PC-9 (cell line): ENCODE measurements around the gene CDIP1. TPM values are rescaled to one million over a fixed set of nuclear protein-coding genes. Genes with fewer than 3 reads are reported as not detected.
"Not testable (repeated sequence)": the region's sequence is repeated elsewhere in the genome, so short reads cannot be mapped to it uniquely, and the experiment has no call there.

Experiments used
- BruUV-seq: library from RNA; stranded (reverse); fragments of 400-500 nt; replicated peaks from 2 replicates; lab custom pipeline; 2021; lab: Mats Ljungman, UMichigan
- CTCF ChIA-PET: fragments of 300-600 bp; sonication (Branson Sonifier 250); formaldehyde crosslinking; loops from one replicate; lab custom pipeline; 2022; ENCODE audit warnings: antibody characterized with exemption; lab: Charles Lee
- POLR2A ChIA-PET: fragments of 300-600 bp; sonication (Branson Sonifier 250); formaldehyde crosslinking; loops from one replicate; lab custom pipeline; 2022; ENCODE audit warnings: antibody characterized with exemption; ENCODE audit not compliant: unreplicated experiment; lab: Charles Lee
- DNase-seq, 2 experiments: peaks; one replicate each; pipeline versions ENCODE4 v3.0.0 to v3.0.0-alpha.2; 2015 to 2022; ENCODE audit warnings: mixed read lengths in 1 of 2
- H2AFZ ChIP-seq: fragments of 200-600 bp; sonication (generic); 2 replicates; pipeline ENCODE4 v1.8.1; 2017; ENCODE audit warnings: antibody characterized with exemption
- H3F3A ChIP-seq: fragments of 200-600 bp; sonication (generic); 2 replicates; pipeline ENCODE4 v1.8.1; 2017; ENCODE audit warnings: antibody characterized with exemption, mild to moderate bottlenecking, low read depth; ENCODE audit not compliant: insufficient read depth
- H3K27ac ChIP-seq: fragments of 200-600 bp; sonication (generic); 2 replicates; pipeline ENCODE4 v1.6.1; 2016; ENCODE audit warnings: mixed run types
- H3K27me3 ChIP-seq: fragments of 200-600 bp; sonication (generic); 2 replicates; pipeline ENCODE4 v1.6.1; 2016; ENCODE audit warnings: low read depth, mixed run types; ENCODE audit not compliant: insufficient read depth
- H3K36me3 ChIP-seq: fragments of 200-600 bp; sonication (generic); 2 replicates; pipeline ENCODE4 v1.6.1; 2016; ENCODE audit warnings: low read depth, mixed run types
- H3K4me1 ChIP-seq: fragments of 200-600 bp; sonication (generic); replicated peaks from 2 replicates; pipeline ENCODE4 v1.6.1; 2016; ENCODE audit warnings: mixed run types; ENCODE audit not compliant: insufficient read depth
- H3K4me2 ChIP-seq: fragments of 200-600 bp; sonication (generic); 2 replicates; pipeline ENCODE4 v1.6.1; 2017; ENCODE audit warnings: mixed run types
- H3K4me3 ChIP-seq: fragments of 200-600 bp; sonication (generic); 2 replicates; pipeline ENCODE4 v1.6.1; 2016; ENCODE audit warnings: mixed run types
- H3K79me2 ChIP-seq: fragments of 200-600 bp; sonication (generic); 2 replicates; pipeline ENCODE4 v1.6.1; 2017; ENCODE audit warnings: low read depth, mixed run types
- H3K9me2 ChIP-seq: fragments of 200-600 bp; sonication (generic); 2 replicates; pipeline ENCODE4 v1.8.1; 2017; ENCODE audit warnings: mild to moderate bottlenecking; ENCODE audit not compliant: insufficient read depth
- H3K9me3 ChIP-seq: fragments of 200-600 bp; sonication (generic); 2 replicates; pipeline ENCODE4 v1.8.1; 2016; ENCODE audit warnings: low read depth; ENCODE audit not compliant: insufficient read depth
- H4K20me1 ChIP-seq: fragments of 200-600 bp; sonication (generic); 2 replicates; pipeline ENCODE4 v1.8.1; 2017; ENCODE audit not compliant: insufficient read depth
- EZH2 ChIP-seq: fragments of 200-600 bp; sonication (generic); IDR thresholded peaks from 2 replicates; pipeline ENCODE4 v1.8.0; 2017; ENCODE audit warnings: antibody characterized with exemption, low read depth
- intact Hi-C: fragments of 100-400 bp; cut with micrococcal nuclease; formaldehyde crosslinking; loops from one replicate; pipeline ENCODE4 v1.10.0; 2022; ENCODE audit not compliant: unreplicated experiment
- total RNA-seq: library from RNA; stranded (reverse); gene quantifications from 2 replicates; pipeline ENCODE4 v1.2.3, GENCODE V29; 2021
- TF ChIP-seq, protein P1 (sequence below): fragments of 200-600 bp; sonication (generic); conservative IDR thresholded peaks from 2 replicates; pipeline ENCODE4 v1.6.1; 2017; ENCODE audit warnings: mixed run types, antibody characterized with exemption, mild to moderate bottlenecking, moderate library complexity

CDIP1 gene
- total RNA-seq, 1 experiment from 2014 or later: 10.7 TPM

DNA sequence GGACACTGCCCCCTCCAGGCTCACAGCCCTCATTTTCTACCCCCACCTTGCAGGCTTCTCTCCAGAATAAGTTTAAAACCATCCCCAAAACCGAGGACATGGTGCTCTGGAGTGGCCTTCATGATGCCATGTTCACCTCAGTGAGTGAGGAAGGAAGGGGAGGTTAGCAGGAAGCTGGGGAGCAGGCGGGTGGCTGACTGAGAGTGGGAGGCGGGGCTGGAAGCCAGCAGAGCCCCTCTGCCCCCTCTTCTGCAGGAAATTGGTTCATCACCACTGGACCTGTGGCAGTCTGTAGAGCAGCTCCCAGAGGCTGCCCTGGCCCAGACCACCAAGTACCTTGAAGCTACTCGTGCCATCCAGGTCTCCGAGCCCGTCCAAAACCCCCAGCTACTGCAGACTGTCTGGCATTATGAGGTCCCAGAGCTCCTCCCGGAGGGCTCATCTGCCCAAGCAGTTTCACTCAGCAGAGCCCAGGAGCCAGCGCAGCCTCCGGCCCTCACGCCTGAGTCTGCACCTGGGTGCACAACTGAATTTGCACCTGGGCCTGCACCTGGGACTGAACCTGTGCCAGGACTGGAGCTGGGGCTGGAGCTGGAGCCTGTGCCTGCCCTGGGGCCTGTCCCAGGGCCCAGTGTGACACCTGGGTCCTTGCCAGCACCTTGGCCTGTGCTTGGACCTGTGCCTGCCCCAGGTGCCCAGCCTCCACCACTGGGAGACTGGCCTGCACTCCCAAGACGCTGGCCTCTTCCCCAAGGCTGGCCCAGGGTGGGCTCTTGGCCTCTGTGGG is 36.5 kb upstream of the CDIP1 start:
- intact Hi-C loops: no loop called here
- no peaks in the 10 kb centered on the region for H3K9me2 ChIP-seq
- no peaks in the 10 kb centered on the region for H3K36me3 ChIP-seq
- no peak for DNase-seq
- H3K4me1 ChIP-seq: no peaks in the 10 kb centered on the region
- no peak overlapping the region for H2AFZ ChIP-seq
- no peak overlapping the region for H3K27ac ChIP-seq
- no peaks in the 10 kb centered on the region for H3F3A ChIP-seq
- H3K79me2 ChIP-seq: no peaks in the 10 kb centered on the region
- H3K27me3 ChIP-seq: no peaks in the 10 kb centered on the region
- no peaks in the 10 kb centered on the region for H3K9me3 ChIP-seq
- TF ChIP-seq, protein P1, sequence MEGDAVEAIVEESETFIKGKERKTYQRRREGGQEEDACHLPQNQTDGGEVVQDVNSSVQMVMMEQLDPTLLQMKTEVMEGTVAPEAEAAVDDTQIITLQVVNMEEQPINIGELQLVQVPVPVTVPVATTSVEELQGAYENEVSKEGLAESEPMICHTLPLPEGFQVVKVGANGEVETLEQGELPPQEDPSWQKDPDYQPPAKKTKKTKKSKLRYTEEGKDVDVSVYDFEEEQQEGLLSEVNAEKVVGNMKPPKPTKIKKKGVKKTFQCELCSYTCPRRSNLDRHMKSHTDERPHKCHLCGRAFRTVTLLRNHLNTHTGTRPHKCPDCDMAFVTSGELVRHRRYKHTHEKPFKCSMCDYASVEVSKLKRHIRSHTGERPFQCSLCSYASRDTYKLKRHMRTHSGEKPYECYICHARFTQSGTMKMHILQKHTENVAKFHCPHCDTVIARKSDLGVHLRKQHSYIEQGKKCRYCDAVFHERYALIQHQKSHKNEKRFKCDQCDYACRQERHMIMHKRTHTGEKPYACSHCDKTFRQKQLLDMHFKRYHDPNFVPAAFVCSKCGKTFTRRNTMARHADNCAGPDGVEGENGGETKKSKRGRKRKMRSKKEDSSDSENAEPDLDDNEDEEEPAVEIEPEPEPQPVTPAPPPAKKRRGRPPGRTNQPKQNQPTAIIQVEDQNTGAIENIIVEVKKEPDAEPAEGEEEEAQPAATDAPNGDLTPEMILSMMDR: no peak
- TF ChIP-seq EZH2: no peak
- ChIA-PET CTCF (no interaction called here), POLR2A (no interaction called here)
- no peaks in the 10 kb centered on the region for H4K20me1 ChIP-seq
- no peak overlapping the region for H3K4me2 ChIP-seq
- no peak overlapping the region for H3K4me3 ChIP-seq
- no TSS peak for BruUV-seq

DNA sequence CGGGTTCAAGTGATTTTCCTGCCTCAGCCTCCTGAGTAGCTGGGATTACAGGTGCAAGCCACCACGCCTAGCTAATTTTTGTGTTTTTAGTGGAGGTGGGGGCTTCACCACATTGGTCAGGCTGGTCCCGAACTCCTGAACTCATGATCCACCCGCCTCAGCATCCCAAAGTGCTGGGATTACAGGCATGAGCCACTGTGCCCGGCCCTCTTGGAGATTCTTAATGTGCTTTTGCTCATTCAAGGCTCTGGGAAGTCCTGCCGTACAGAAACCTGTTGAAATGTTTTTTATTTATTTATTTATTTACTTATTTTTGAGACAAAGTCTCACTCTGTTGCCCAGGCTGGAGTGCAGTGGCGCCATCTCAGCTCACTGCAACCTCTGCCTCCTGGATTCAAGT is 35.4 kb upstream of the CDIP1 start:
- H2AFZ ChIP-seq, H3F3A ChIP-seq, H3K4me1 ChIP-seq, H3K27ac ChIP-seq, H3K9me3 ChIP-seq, BruUV-seq, H4K20me1 ChIP-seq, POLR2A ChIA-PET, DNase-seq, H3K36me3 ChIP-seq, H3K27me3 ChIP-seq, H3K4me2 ChIP-seq, H3K9me2 ChIP-seq, H3K79me2 ChIP-seq, CTCF ChIA-PET, H3K4me3 ChIP-seq, intact Hi-C loops: not testable (repeated sequence)

DNA sequence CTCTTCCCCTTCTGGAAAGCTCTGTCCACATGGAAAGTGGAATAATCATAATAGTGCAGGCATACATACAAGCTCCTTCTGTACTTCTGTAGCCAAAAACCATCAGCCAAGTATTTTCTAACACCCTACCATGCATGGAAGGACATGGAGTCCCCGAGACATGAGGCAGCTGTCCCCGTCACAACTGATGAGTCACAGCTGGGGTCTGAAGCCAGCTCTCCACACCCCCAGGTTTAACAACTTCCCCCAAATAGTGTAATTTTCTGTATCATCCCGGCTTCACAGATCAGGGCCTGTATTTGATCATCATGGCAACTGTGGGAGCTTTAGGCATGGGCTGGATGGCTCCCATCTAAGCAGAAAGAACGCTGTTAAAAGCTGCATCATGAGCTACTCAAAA is 34.1 kb upstream of the CDIP1 start:
- Histone ChIP-seq H3K27me3 (no peaks in the 10 kb centered on the region), H4K20me1 (no peaks in the 10 kb centered on the region), H3K4me2 (no peak overlapping the region), H3K4me3 (no peak overlapping the region), H3K9me3 (no peaks in the 10 kb centered on the region), H3K4me1 (no peaks in the 10 kb centered on the region), H3F3A (no peaks in the 10 kb centered on the region), H3K36me3 (no peaks in the 10 kb centered on the region), H3K27ac (no peak overlapping the region), H3K79me2 (no peaks in the 10 kb centered on the region), H2AFZ (no peak overlapping the region), H3K9me2 (no peaks in the 10 kb centered on the region)
- no peak for TF ChIP-seq EZH2
- TF ChIP-seq, protein P1: no peak
- CTCF ChIA-PET: no interaction called here
- no peak for DNase-seq
- BruUV-seq: no TSS peak
- intact Hi-C loops: no loop called here
- POLR2A ChIA-PET: no interaction called here
